ENCODE results near the gene SHC2.

DNA sequence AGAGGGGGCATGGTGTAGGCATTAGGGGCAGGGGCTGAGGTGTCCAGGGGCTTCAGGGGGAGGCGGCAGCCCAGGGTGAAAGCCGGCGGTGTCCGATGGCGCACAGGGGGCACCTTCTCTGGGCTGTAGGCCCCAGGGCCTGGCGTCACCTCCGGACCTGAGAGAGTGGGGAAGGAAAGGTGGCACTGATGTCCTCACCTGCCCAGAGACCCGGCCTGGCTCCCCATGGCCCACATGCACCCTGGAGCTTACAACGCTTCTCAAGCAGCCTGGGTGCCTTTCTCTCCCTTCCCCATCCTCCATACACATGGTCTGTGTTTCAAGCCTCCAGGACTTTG, 3.3 kb upstream of the SHC2 start:
- TF ChIP-seq POLR2A (IDR thresholded peaks at IDR 0.05; ENCODE audit: low read depth, low read length) = no peak
- no peak for TF ChIP-seq TAF1 (IDR thresholded peaks at IDR 0.05; ENCODE audit: borderline replicate concordance, low read depth, low read length)

Data from GM12892 (cell line).